Stimulated activated naive CD4-positive, alpha-beta T cell (primary cell): Measurements from ENCODE around the gene MRI1.
"Not testable (repeated sequence)": the region's sequence is repeated elsewhere in the genome, so short reads cannot be mapped to it uniquely, and the experiment has no call there.

Source experiments
- DNase-seq, 6 experiments: peaks; one replicate each; lab custom pipeline; 2025; lab: John Stamatoyannopoulos, UW

The MRI1 gene

DNA sequence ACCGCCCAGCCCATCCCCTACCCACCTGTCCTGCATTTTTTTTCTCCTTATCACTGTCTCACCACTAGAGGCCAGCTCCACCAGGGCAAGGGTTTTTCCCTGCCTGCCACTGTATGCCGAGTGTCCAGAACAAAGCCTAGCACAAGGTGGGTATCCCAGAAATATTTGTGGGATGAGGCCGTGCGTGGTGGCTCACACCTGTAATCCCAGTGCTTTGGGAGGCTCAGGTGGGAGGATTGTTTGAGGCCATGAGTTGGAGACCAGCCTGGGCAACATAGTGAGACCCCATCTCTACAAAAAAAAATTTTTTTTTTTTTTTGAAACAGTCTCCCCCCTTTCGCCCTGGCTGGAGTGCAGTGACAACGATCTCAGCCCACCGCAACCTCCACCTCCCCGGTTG lies 2.9 kb upstream of the MRI1 start:
- no peak for DNase-seq

DNA sequence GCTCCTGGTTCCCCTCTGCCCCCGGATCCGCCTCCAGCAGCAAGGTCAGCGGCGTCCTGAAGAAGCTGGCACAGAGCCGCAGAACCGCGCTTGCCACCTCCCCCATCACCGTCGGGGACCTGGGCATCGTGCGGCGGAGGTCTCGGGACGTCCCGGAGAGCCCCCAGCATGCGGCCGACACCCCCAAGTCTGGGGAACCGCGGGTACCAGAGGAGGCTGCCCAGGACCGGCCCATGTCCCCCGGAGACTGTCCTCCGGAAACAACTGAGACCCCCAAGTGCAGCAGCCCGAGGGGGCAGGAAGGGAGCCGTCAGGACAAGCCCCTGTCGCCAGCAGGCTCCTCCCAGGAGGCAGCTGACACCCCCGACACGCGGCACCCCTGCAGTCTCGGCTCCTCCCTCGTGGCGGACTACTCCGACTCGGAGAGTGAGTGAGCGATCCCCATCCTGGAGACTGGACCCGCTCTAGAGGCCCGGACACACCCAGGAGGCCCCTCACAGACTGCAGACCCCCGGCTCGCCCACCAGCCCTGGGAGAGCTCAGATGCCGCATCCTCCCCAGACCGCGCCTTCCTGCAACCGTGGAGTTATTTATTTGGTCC lies 1.6 kb upstream of the MRI1 start:
- DNase-seq: no peak

GRCh38 chr19:13763265-13763664 lies 1.1 kb upstream of the MRI1 start:
- DNase-seq: no peak

GRCh38 chr19:13764821-13765394 lies 586 bp downstream of the MRI1 start:
- DNase-seq: peak in 5 of 6 experiments; percentile 10 to 46 (median 27)

- no peak for DNase-seq
Observed at GRCh38 chr19:13765395-13766094, 1.2 kb downstream of the MRI1 start.

DNA sequence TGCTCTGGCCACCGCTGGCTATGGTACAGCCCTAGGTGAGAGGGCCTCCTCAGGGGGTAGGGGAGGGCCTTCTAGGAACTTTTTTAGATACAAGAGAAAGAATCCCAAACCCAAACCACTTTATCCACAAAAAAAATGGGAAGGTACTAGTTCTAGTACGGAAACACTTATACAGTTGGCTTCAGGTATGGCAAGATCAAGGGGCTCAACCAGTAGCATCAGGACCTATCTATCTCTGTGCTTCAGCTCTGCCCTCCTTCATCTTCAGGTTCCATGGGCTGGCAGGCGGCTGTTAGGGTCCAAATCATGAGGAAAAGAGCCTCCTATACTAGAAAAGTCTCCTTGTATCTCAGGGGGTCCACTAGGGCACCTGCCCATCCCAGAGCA lies 1.8 kb downstream of the MRI1 start:
- no peak for DNase-seq

DNA sequence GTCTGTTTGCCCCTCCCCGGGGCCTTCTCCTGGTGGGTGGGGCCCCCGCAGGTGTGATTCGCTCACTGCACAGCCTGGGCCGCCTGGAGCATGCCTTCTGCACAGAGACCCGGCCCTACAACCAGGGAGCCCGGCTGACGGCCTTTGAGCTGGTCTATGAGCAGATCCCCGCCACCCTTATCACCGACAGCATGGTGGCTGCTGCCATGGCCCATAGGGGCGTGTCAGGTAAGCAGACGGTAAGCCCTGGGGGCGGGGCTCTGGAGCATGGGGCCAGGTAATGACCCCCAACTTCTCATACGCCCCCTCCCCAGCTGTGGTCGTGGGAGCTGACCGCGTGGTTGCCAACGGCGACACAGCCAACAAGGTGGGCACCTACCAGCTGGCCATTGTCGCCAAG lies 4.2 kb downstream of the MRI1 start:
- DNase-seq: no peak

DNA sequence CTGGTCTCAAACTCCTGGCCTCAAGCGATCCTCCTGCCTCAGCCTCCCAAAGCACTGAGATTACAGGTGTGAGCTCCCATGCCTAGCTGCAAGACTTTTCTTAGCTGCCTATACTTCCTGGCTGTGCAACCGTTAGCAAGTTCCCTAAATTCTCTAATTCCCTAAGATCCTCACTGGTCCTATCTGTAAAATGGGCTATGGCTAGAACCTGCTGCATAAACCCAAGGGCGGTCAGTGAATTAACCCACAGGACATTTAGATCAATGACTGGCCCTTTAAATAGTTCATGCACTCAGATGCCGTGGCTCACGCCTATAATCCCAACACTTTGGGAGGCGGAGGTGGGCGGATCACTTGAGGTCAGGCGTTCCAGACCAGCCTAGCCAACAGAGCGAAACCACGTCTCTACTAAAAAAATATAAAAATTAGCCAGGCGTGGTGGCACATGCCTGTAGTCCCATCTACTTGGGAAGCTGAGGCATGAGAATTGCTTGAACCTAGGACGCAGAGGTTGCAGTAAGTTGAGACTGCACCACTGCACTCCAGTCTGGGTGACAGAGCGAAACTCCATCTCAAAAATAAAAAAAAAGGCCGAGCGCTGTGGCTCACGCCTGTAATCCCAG lies 5.8 kb downstream of the MRI1 start:
- no peak for DNase-seq

- DNase-seq: peak; percentile 79 to 86 (median 82)
Observed at GRCh38 chr19:13774217-13775191, 10.2 kb downstream of the MRI1 start, which contains the start of gene C19orf53. Gene C19orf53 (plus strand): TSS chr19:13774456. CDS start chr19:13774478, 22 bp downstream.

DNA sequence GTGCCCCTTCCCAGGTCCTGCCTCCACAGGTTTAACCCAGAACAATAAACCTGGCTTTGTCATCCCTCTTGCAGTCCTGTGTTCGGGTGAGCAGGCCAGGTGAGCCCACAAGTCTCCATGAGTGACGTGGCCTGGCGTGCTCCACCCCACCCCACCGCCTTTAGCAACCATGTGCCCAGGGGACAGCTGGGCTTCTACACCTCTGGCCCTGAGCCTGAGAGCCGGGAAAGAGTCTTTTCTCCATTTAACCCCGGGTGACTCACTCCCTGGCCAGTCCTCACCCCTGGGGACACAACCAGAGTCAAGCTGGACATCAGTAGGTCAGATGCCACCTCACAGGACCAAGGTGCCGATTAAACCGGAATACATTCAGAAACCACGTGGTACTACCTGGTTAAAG lies 14.1 kb downstream of the MRI1 start:
- DNase-seq: no peak

- DNase-seq: no peak
Observed at GRCh38 chr19:13778847-13779246, 14.5 kb downstream of the MRI1 start.

DNA sequence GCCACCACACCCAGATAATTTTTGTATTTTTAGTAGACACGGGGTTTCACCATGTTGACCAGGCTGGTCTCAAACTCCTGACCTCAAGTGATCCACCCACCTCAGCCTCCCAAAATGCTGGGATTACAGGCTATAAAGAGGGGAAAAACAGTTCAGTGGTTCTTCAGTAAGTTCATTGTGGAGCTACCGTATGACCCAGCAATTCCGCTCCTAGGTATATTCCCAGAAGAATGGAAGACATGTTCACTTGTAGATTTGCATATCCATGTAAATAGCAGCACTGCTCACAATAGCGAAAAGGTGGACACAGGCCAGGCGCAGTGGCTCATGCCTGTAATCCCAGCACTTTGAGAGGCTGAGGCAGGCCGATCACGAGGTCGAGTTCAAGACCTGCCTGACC lies 15.5 kb downstream of the MRI1 start:
- DNase-seq: not testable (repeated sequence)

DNA sequence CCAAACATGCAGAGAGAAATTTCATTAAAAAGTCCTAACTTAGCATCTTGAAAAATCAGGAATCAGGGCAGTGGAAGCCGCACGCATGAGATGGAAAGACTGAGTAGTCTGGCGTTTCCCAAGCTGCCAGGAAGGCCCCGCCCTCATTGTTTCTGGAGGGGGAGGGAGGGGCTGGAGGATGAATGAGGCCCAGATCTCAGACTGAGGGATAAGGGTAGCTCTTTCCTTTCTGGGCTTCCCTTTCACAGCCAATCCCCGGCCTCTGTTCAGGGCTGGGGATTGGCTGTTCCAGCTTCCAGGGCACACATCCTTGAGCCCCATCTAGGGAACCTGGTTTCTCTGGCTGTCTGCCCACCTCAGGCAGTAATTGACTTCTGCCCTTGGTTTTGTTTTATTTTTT lies 17.2 kb downstream of the MRI1 start:
- no peak for DNase-seq

GRCh38 chr19:13782537-13782936 lies 18.2 kb downstream of the MRI1 start:
- no peak for DNase-seq

- no peak for DNase-seq
Observed at GRCh38 chr19:13783565-13784500, 19.5 kb downstream of the MRI1 start.

DNA sequence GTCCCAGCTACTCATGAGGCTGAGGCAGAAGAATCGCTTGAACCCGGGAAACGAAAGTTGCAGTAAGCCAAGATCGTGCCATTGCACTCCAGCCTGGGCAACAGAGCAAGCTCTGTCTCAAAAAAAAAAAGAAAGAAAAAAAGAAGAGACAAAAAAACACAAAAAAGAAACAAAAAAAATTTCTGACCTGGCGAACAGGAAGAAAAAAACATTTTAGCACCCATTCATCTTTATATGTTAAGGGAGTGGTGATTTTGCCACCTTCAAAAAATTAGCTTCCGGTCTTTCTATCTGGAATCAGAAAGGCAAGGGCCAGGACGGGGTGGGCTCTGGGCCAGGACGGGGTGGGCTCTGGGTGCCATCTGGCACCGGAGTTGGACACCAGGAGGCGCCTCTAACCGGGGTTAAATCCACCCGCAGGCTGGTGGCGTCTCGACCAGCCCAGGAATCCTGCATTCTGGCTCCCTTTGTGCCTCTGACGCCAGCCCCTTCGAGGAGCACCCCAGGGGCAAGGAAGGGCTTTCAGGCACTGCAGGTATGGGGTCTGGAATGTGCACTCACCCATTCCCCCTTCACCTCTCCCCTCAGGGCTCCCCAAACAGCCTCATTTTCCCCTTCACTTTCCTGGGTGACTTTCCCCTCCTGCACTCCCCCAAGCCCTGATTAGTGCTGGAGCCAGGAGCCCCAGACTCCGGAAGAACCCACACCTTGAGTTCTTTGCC lies 20.6 kb downstream of the MRI1 start:
- DNase-seq: peak; percentile 29 to 73 (median 62)

GRCh38 chr19:13788991-13789390 lies 24.7 kb downstream of the MRI1 start:
- peak in 1 of 6 experiments; percentile 13 for DNase-seq

GRCh38 chr19:13790354-13790753 lies 26.0 kb downstream of the MRI1 start:
- DNase-seq: no peak

- DNase-seq: not testable (repeated sequence)
Observed at GRCh38 chr19:13793317-13793716, 29.0 kb downstream of the MRI1 start.

GRCh38 chr19:13794398-13794756 lies 30.1 kb downstream of the MRI1 start:
- peak in 1 of 6 experiments; percentile 44 for DNase-seq
